ENCODE data around the gene KIAA0753.

DNA sequence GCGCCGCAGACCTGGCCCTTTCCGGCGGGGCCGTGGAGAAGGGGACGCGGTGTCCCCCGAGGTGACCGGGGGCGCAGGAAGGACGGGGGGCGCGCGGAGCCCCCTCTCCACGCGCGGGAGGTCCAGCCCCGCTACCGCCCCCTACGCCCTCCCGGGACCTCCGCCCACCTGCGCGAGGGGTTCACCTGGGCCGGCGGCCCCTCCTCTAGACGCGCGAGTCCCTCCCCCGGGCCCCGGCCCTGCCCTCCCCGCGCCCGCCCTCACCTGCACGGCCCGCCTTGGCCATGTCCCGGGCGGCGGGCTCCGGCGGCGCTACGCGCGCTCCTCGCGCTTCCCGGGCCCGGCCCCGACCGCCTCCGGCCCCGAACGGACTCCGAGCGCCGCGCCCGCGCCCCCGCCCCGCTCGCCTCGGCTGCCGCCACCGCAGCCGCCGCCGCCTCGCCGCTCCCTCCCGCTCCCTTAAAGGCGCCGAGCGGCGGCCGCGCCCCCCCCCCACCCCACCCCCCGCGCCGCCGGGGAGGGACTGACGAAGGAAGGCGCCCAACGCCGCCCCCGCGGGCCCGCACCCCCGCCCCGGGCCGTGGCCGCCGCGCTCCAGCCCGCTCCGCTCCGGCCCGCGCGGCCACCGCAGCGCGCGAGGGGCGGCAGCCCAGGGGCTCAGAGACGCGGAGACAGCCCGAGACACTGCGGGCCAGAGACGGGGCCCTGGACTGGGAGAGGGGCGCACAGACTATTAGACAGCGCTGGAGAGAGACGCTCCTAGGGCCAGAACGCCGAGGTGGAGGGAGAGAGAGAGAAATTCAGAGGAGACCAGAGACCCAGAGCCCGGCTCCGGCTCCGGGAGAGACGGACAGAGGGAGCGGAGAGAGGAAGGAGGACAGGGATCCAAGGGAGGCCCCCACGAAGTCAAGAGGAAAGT lies 84.1 kb downstream of the KIAA0753 start, which contains the start of gene PITPNM3:
- TF ChIP-seq HDAC6 (IDR thresholded peaks at IDR 0.05; ENCODE audit: low read depth, low read length), result no peak
- TF ChIP-seq, protein P1, sequence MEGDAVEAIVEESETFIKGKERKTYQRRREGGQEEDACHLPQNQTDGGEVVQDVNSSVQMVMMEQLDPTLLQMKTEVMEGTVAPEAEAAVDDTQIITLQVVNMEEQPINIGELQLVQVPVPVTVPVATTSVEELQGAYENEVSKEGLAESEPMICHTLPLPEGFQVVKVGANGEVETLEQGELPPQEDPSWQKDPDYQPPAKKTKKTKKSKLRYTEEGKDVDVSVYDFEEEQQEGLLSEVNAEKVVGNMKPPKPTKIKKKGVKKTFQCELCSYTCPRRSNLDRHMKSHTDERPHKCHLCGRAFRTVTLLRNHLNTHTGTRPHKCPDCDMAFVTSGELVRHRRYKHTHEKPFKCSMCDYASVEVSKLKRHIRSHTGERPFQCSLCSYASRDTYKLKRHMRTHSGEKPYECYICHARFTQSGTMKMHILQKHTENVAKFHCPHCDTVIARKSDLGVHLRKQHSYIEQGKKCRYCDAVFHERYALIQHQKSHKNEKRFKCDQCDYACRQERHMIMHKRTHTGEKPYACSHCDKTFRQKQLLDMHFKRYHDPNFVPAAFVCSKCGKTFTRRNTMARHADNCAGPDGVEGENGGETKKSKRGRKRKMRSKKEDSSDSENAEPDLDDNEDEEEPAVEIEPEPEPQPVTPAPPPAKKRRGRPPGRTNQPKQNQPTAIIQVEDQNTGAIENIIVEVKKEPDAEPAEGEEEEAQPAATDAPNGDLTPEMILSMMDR (IDR thresholded peaks at IDR 0.05; ENCODE audit: control extremely low read depth in 1 of 3, insufficient read depth in 1 of 3, low read depth in 1 of 3, low read length in 3 of 3), result no peak
- TF ChIP-seq RBBP5 (IDR thresholded peaks at IDR 0.05; ENCODE audit: borderline replicate concordance, low read depth, low read length), result no peak
- no peak for TF ChIP-seq POU5F1 (IDR thresholded peaks at IDR 0.05; ENCODE audit: low read depth, low read length)
- TF ChIP-seq RAD21 (IDR thresholded peaks at IDR 0.05 in 1 of 2, conservative IDR thresholded peaks at IDR 0.05 in 1 of 2; ENCODE audit: low read depth in 2 of 2, low read length in 2 of 2), result no peak
- TF ChIP-seq, protein P2, sequence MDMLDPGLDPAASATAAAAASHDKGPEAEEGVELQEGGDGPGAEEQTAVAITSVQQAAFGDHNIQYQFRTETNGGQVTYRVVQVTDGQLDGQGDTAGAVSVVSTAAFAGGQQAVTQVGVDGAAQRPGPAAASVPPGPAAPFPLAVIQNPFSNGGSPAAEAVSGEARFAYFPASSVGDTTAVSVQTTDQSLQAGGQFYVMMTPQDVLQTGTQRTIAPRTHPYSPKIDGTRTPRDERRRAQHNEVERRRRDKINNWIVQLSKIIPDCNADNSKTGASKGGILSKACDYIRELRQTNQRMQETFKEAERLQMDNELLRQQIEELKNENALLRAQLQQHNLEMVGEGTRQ (IDR thresholded peaks at IDR 0.05; ENCODE audit: low read length), result no peak
- no peak for TF ChIP-seq TAF1 (IDR thresholded peaks at IDR 0.05; ENCODE audit: low read depth, low read length)
- TF ChIP-seq EZH2 (IDR thresholded peaks at IDR 0.05; ENCODE audit: low read depth, low read length, severe bottlenecking), result peak; percentile 49
- TF ChIP-seq EP300 (IDR thresholded peaks at IDR 0.05; ENCODE audit: borderline replicate concordance in 1 of 2, low read depth in 2 of 2, low read length in 2 of 2), result no peak
- no peak for TF ChIP-seq POLR2A (IDR thresholded peaks at IDR 0.05; ENCODE audit: control extremely low read depth in 1 of 2, low read depth in 2 of 2, low read length in 2 of 2)
- TF ChIP-seq, protein P3, sequence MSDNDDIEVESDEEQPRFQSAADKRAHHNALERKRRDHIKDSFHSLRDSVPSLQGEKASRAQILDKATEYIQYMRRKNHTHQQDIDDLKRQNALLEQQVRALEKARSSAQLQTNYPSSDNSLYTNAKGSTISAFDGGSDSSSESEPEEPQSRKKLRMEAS (IDR thresholded peaks at IDR 0.05), result no peak
- no peak for TF ChIP-seq SRF (IDR thresholded peaks at IDR 0.05; ENCODE audit: low read depth, low read length)
- no peak for TF ChIP-seq EGR1 (IDR thresholded peaks at IDR 0.05; ENCODE audit: borderline replicate concordance, low read depth, low read length)
